ENCODE measurements around the gene MYO5A.
"Not testable (repeated sequence)": the region's sequence is repeated elsewhere in the genome, so short reads cannot be mapped to it uniquely, and the experiment has no call there.

DNA sequence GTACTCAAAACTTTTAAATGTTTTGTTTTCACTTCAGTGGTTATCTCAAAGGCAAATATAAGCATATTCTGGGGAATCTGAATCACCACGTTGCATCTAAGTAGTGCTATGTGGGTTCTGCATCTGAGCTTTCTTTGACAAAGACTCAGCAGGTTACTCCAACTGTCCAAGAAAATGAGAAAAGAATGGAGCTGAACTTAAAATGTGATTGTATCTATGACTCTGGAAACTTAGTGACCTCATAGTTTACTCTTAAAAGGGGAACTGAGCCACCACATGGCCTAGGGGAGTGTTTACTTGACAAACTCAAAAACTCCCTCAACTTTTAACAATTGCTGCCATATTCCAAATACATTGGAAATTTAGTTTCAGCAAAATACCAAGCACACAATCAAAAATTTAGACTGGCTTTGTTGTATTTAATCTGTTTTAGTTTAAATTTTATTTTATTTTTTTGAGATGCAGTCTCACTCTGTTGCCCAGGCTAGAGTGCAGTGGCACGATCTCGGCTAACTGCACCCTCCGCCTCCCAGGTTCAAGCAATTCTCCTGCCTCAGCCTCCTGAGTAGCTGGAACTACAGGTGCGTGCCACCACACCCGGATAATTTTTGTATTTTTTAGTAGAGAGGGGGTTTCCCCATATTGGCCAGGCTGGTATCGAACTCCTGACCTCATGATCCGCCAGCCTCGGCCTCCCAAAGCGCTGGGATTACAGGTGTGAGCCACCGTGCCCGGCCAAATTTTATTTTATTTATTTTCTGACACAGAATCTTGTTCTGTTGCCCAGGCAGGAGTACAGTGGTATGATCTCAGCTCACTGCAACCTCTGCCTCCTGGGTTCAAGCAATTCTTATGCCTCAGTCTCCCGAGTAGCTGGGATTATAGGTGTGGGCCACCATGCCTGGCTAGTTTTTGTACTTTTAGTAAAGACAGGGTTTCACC, 37.0 kb upstream of the MYO5A start:
- TF ChIP-seq CTCF, POLR2A (IDR thresholded peaks at IDR 0.05): not testable (repeated sequence)

Measured in Peyer's patch (tissue), 4 donors.